ENCODE measurements around the gene RIMS4. TPM values are rescaled to one million over a fixed set of nuclear protein-coding genes. Genes with fewer than 3 reads are reported as not detected.

Gene RIMS4
- total and polyA plus RNA-seq, 2 of the 13 experiments (the other 11 are each of a cell fraction or from before 2014, with no cell fraction given) = 0.01 to 0.07 TPM

DNA sequence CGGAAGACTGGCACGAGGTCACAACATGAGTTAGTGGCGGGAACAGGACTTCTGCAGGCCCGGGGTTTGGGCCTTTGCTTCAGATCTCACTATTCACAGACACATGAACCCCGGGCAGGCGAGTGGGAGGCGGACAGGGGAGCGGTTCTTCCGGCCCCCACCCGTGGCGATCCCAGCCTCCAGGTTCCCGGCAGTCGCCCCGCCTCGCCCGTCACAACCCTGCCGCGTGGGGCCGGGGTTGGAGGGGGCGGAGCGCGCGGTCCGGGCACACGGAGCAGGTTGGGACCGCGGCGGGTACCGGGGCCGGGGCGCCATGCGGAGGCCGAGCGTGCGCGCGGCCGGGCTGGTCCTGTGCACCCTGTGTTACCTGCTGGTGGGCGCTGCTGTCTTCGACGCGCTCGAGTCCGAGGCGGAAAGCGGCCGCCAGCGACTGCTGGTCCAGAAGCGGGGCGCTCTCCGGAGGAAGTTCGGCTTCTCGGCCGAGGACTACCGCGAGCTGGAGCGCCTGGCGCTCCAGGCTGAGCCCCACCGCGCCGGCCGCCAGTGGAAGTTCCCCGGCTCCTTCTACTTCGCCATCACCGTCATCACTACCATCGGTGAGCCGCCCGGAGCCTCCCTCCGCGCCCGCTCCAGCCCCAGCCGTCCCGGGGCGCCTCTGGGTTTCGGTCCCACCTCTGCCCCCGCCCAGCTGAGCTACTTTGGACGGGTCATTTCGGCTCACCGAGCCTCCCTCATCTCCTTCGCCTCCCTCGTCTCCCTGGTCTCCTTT lies 64.6 kb downstream of the RIMS4 start, which contains the start of gene KCNK15 (continued):
- TF ChIP-seq, protein P1, sequence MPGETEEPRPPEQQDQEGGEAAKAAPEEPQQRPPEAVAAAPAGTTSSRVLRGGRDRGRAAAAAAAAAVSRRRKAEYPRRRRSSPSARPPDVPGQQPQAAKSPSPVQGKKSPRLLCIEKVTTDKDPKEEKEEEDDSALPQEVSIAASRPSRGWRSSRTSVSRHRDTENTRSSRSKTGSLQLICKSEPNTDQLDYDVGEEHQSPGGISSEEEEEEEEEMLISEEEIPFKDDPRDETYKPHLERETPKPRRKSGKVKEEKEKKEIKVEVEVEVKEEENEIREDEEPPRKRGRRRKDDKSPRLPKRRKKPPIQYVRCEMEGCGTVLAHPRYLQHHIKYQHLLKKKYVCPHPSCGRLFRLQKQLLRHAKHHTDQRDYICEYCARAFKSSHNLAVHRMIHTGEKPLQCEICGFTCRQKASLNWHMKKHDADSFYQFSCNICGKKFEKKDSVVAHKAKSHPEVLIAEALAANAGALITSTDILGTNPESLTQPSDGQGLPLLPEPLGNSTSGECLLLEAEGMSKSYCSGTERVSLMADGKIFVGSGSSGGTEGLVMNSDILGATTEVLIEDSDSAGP (CRISPR knock-in tag; IDR thresholded peaks at IDR 0.05; ENCODE audit: borderline replicate concordance) = 0 out of 2 replicates have a peak, but pooled peaks have one; percentile 25
- TF ChIP-seq ZNF282 (IDR thresholded peaks at IDR 0.05; ENCODE audit: partially characterized antibody) (no peak), PHF21A (CRISPR knock-in tag; IDR thresholded peaks at IDR 0.05) (no peak), CBX5 (CRISPR knock-in tag; IDR thresholded peaks at IDR 0.05; ENCODE audit: borderline replicate concordance) (no peak), NFKBIZ (CRISPR knock-in tag; IDR thresholded peaks at IDR 0.05) (no peak), ZNF253 (CRISPR knock-in tag; IDR thresholded peaks at IDR 0.05; ENCODE audit: borderline replicate concordance) (no peak), ZNF460 (CRISPR knock-in tag; IDR thresholded peaks at IDR 0.05; ENCODE audit: borderline replicate concordance) (no peak), ZFP41 (CRISPR knock-in tag; IDR thresholded peaks at IDR 0.05; ENCODE audit: borderline replicate concordance) (no peak), ZNF660 (CRISPR knock-in tag; IDR thresholded peaks at IDR 0.05; ENCODE audit: borderline replicate concordance, low read depth) (no peak), SP140L (CRISPR knock-in tag; IDR thresholded peaks at IDR 0.05; ENCODE audit: borderline replicate concordance) (no peak), ZFP62 (CRISPR knock-in tag; IDR thresholded peaks at IDR 0.05) (no peak), ZNF737 (CRISPR knock-in tag; IDR thresholded peaks at IDR 0.05; ENCODE audit: borderline replicate concordance) (no peak), NCOA1 (CRISPR knock-in tag; IDR thresholded peaks at IDR 0.05) (no peak), ZIK1 (CRISPR knock-in tag; IDR thresholded peaks at IDR 0.05; ENCODE audit: borderline replicate concordance, low read depth) (no peak), ARNT2 (CRISPR knock-in tag; IDR thresholded peaks at IDR 0.05; ENCODE audit: low read depth) (0 out of 2 replicates have a peak, but pooled peaks have one; percentile 27), SMARCC2 (IDR thresholded peaks at IDR 0.05) (no peak), MXI1 (IDR thresholded peaks at IDR 0.05; ENCODE audit: borderline replicate concordance, low read depth, low read length) (no peak)
- TF ChIP-seq, protein P2, sequence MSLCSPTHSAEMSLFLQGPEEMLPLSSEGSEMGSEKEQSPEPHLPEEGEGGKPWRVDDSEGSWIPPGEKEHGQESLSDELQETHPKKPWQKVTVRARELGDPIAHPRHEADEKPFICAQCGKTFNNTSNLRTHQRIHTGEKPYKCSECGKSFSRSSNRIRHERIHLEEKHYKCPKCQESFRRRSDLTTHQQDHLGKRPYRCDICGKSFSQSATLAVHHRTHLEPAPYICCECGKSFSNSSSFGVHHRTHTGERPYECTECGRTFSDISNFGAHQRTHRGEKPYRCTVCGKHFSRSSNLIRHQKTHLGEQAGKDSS (CRISPR knock-in tag; IDR thresholded peaks at IDR 0.05; ENCODE audit: borderline replicate concordance, low read depth) = no peak
- TF ChIP-seq, protein P3, sequence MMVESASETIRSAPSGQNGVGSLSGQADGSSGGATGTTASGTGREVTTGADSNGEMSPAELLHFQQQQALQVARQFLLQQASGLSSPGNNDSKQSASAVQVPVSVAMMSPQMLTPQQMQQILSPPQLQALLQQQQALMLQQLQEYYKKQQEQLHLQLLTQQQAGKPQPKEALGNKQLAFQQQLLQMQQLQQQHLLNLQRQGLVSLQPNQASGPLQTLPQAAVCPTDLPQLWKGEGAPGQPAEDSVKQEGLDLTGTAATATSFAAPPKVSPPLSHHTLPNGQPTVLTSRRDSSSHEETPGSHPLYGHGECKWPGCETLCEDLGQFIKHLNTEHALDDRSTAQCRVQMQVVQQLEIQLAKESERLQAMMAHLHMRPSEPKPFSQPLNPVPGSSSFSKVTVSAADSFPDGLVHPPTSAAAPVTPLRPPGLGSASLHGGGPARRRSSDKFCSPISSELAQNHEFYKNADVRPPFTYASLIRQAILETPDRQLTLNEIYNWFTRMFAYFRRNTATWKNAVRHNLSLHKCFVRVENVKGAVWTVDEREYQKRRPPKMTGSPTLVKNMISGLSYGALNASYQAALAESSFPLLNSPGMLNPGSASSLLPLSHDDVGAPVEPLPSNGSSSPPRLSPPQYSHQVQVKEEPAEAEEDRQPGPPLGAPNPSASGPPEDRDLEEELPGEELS (CRISPR knock-in tag; IDR thresholded peaks at IDR 0.05) = no peak
- TF ChIP-seq, protein P4, sequence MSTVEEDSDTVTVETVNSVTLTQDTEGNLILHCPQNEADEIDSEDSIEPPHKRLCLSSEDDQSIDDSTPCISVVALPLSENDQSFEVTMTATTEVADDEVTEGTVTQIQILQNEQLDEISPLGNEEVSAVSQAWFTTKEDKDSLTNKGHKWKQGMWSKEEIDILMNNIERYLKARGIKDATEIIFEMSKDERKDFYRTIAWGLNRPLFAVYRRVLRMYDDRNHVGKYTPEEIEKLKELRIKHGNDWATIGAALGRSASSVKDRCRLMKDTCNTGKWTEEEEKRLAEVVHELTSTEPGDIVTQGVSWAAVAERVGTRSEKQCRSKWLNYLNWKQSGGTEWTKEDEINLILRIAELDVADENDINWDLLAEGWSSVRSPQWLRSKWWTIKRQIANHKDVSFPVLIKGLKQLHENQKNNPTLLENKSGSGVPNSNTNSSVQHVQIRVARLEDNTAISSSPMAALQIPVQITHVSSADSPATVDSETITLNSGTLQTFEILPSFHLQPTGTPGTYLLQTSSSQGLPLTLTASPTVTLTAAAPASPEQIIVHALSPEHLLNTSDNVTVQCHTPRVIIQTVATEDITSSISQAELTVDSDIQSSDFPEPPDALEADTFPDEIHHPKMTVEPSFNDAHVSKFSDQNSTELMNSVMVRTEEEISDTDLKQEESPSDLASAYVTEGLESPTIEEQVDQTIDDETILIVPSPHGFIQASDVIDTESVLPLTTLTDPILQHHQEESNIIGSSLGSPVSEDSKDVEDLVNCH (CRISPR knock-in tag; IDR thresholded peaks at IDR 0.05) = no peak
- TF ChIP-seq, protein P5, sequence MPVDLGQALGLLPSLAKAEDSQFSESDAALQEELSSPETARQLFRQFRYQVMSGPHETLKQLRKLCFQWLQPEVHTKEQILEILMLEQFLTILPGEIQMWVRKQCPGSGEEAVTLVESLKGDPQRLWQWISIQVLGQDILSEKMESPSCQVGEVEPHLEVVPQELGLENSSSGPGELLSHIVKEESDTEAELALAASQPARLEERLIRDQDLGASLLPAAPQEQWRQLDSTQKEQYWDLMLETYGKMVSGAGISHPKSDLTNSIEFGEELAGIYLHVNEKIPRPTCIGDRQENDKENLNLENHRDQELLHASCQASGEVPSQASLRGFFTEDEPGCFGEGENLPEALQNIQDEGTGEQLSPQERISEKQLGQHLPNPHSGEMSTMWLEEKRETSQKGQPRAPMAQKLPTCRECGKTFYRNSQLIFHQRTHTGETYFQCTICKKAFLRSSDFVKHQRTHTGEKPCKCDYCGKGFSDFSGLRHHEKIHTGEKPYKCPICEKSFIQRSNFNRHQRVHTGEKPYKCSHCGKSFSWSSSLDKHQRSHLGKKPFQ (CRISPR knock-in tag; IDR thresholded peaks at IDR 0.05; ENCODE audit: insufficient replicate concordance) = no peak
